A673 (cell line): Measurements from ENCODE around the gene CMIP.

Experiments used
- EZH2 ChIP-seq: fragments of 200-600 bp; sonication (generic); IDR thresholded peaks from 2 replicates; pipeline ENCODE4 v1.6.1; 2017; ENCODE audit warnings: borderline replicate concordance, low read depth, mild to moderate bottlenecking, mixed read lengths, antibody characterized with exemption, low read length; ENCODE audit not compliant: poor library complexity, severe bottlenecking
- TF ChIP-seq, protein P1 (sequence below): fragments of 300-800, 200-600 bp; sonication (generic); conservative IDR thresholded peaks from 2 replicates; pipeline ENCODE4 v1.5.1; 2017; ENCODE audit warnings: low read depth, mild to moderate bottlenecking, antibody characterized with exemption, low read length, moderate library complexity, mixed read lengths

DNA sequence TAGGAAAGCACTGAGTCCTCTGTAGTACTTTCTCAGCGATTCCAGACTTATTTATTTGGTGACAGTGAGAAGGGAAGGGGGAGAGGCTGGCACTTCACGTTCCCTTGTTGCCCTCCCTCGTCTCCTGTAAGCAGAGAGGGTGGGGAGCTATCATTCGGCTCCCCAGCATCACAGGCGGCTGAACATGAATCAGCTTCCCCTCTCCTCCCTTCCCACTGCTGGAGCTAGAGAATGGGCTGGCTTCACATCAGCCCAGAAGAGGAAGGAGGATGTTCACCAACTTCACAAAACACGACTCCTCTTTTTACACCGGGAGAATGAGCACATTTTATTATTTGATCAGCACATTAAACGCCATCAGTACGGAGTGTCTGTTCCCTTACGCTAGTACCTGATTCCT lies 6.7 kb upstream of the CMIP start:
- TF ChIP-seq EZH2: no peak
- TF ChIP-seq, protein P1, sequence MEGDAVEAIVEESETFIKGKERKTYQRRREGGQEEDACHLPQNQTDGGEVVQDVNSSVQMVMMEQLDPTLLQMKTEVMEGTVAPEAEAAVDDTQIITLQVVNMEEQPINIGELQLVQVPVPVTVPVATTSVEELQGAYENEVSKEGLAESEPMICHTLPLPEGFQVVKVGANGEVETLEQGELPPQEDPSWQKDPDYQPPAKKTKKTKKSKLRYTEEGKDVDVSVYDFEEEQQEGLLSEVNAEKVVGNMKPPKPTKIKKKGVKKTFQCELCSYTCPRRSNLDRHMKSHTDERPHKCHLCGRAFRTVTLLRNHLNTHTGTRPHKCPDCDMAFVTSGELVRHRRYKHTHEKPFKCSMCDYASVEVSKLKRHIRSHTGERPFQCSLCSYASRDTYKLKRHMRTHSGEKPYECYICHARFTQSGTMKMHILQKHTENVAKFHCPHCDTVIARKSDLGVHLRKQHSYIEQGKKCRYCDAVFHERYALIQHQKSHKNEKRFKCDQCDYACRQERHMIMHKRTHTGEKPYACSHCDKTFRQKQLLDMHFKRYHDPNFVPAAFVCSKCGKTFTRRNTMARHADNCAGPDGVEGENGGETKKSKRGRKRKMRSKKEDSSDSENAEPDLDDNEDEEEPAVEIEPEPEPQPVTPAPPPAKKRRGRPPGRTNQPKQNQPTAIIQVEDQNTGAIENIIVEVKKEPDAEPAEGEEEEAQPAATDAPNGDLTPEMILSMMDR: no peak
